ENCODE results near the gene INPP5F. TPM values are rescaled to one million over a fixed set of nuclear protein-coding genes. Genes with fewer than 3 reads are reported as not detected.
A peak's percentile ranks its signal among the peaks of the same experiment; 100 is the strongest.

INPP5F gene
- total RNA-seq, 1 donor: 38.0 TPM

- no peak for DNase-seq (ENCODE audit: low read depth)
- no peak overlapping the region for H3K4me3 ChIP-seq (ENCODE audit: low read depth, low read length)
- TF ChIP-seq CTCF (IDR thresholded peaks at IDR 0.05; ENCODE audit: insufficient read depth, low read depth, low read length): no peak
Observed at GRCh38 chr10:119753309-119753708, 27.5 kb downstream of the INPP5F start.

- DNase-seq (ENCODE audit: low read depth): no peak
- no peak overlapping the region for H3K4me3 ChIP-seq (ENCODE audit: low read depth, low read length)
- TF ChIP-seq CTCF (IDR thresholded peaks at IDR 0.05; ENCODE audit: insufficient read depth, low read depth, low read length): no peak
Observed at GRCh38 chr10:119754085-119754484, 28.2 kb downstream of the INPP5F start.

- H3K4me3 ChIP-seq (ENCODE audit: low read depth, low read length): no peak overlapping the region
- no peak for DNase-seq (ENCODE audit: low read depth)
- TF ChIP-seq CTCF (IDR thresholded peaks at IDR 0.05; ENCODE audit: insufficient read depth, low read depth, low read length): no peak
Observed at GRCh38 chr10:119754936-119755335, 29.1 kb downstream of the INPP5F start.

GRCh38 chr10:119755446-119755845 lies 29.6 kb downstream of the INPP5F start:
- no peak for DNase-seq (ENCODE audit: low read depth)
- TF ChIP-seq CTCF (IDR thresholded peaks at IDR 0.05; ENCODE audit: insufficient read depth, low read depth, low read length): no peak
- no peak overlapping the region for H3K4me3 ChIP-seq (ENCODE audit: low read depth, low read length)

GRCh38 chr10:119758448-119759195 lies 32.8 kb downstream of the INPP5F start:
- TF ChIP-seq CTCF (IDR thresholded peaks at IDR 0.05; ENCODE audit: insufficient read depth, low read depth, low read length): no peak
- DNase-seq (ENCODE audit: low read depth): no peak
- no peak overlapping the region for H3K4me3 ChIP-seq (ENCODE audit: low read depth, low read length)

- H3K4me3 ChIP-seq (ENCODE audit: low read depth, low read length): no peak overlapping the region
- DNase-seq (ENCODE audit: low read depth): peak; percentile 64
- no peak for TF ChIP-seq CTCF (IDR thresholded peaks at IDR 0.05; ENCODE audit: insufficient read depth, low read depth, low read length)
Observed at GRCh38 chr10:119759832-119760231, 34.0 kb downstream of the INPP5F start.

GRCh38 chr10:119761106-119761505 lies 35.3 kb downstream of the INPP5F start:
- TF ChIP-seq CTCF (IDR thresholded peaks at IDR 0.05; ENCODE audit: insufficient read depth, low read depth, low read length): no peak
- no peak overlapping the region for H3K4me3 ChIP-seq (ENCODE audit: low read depth, low read length)
- peak; percentile 95 for DNase-seq (ENCODE audit: low read depth)

All from fibroblast of villous mesenchyme (primary cell).